ENCODE data around the gene DUSP23.
A peak's percentile ranks its signal among the peaks of the same experiment; 100 is the strongest.

Gene DUSP23

GRCh38 chr1:159829273-159829634 is 48.5 kb downstream of the DUSP23 start:
- DNase-seq = peak; percentile 80

GRCh38 chr1:159829822-159830465 is 49.2 kb downstream of the DUSP23 start:
- DNase-seq = no peak

GRCh38 chr1:159830722-159831121 is 50.0 kb downstream of the DUSP23 start:
- no peak for DNase-seq

GRCh38 chr1:159831412-159832141 is 50.8 kb downstream of the DUSP23 start:
- DNase-seq = no peak
